Measurements from ENCODE around the gene CNMD. TPM values are rescaled to one million over a fixed set of nuclear protein-coding genes. Genes with fewer than 3 reads are reported as not detected.

Gene CNMD
- total RNA-seq, 1 donor from 2014 or later, result 1.1 TPM

GRCh38 chr13:52760077-52760476 lies 20.5 kb upstream of the CNMD start:
- no peaks in the 10 kb centered on the region for H3K27me3 Mint-ChIP-seq
- H3K4me3 Mint-ChIP-seq (ENCODE audit: low read depth), result no peak overlapping the region
- peak overlapping the region; percentile 38 for H3K27ac Mint-ChIP-seq
- no peaks in the 10 kb centered on the region for H3K9me3 Mint-ChIP-seq (ENCODE audit: low read depth)
- no peak for TF ChIP-seq CTCF (IDR thresholded peaks at IDR 0.05; ENCODE audit: unreplicated experiment)
- no peak for DNase-seq (ENCODE audit: low spot score, unreplicated experiment)
- no peaks in the 10 kb centered on the region for H3K36me3 Mint-ChIP-seq (ENCODE audit: insufficient read depth)
- H3K4me1 Mint-ChIP-seq (ENCODE audit: low read depth), result peaks cover 18% of the 10 kb centered on the region

- no peak for DNase-seq (ENCODE audit: low spot score, unreplicated experiment)
- Mint-ChIP-seq H3K4me1 (ENCODE audit: low read depth) (peaks cover 18% of the 10 kb centered on the region), H3K36me3 (ENCODE audit: insufficient read depth) (no peaks in the 10 kb centered on the region), H3K27me3 (no peaks in the 10 kb centered on the region), H3K9me3 (ENCODE audit: low read depth) (no peaks in the 10 kb centered on the region), H3K4me3 (ENCODE audit: low read depth) (no peak overlapping the region), H3K27ac (no peak overlapping the region)
- no peak for TF ChIP-seq CTCF (IDR thresholded peaks at IDR 0.05; ENCODE audit: unreplicated experiment)
Measured at GRCh38 chr13:52758114-52758513, 18.5 kb upstream of the CNMD start.

- no peaks in the 10 kb centered on the region for H3K9me3 Mint-ChIP-seq (ENCODE audit: low read depth)
- no peaks in the 10 kb centered on the region for H3K36me3 Mint-ChIP-seq (ENCODE audit: insufficient read depth)
- H3K4me1 Mint-ChIP-seq (ENCODE audit: low read depth), result no peaks in the 10 kb centered on the region
- H3K4me3 Mint-ChIP-seq (ENCODE audit: low read depth), result no peak overlapping the region
- DNase-seq (ENCODE audit: low spot score, unreplicated experiment), result no peak
- TF ChIP-seq CTCF (IDR thresholded peaks at IDR 0.05; ENCODE audit: unreplicated experiment), result no peak
- H3K27ac Mint-ChIP-seq, result no peak overlapping the region
- H3K27me3 Mint-ChIP-seq, result no peaks in the 10 kb centered on the region
Measured at GRCh38 chr13:52751196-52751595, 11.6 kb upstream of the CNMD start.

GRCh38 chr13:52750713-52751112 lies 11.1 kb upstream of the CNMD start:
- H3K4me3 Mint-ChIP-seq (ENCODE audit: low read depth), result no peak overlapping the region
- no peaks in the 10 kb centered on the region for H3K9me3 Mint-ChIP-seq (ENCODE audit: low read depth)
- DNase-seq (ENCODE audit: low spot score, unreplicated experiment), result no peak
- H3K36me3 Mint-ChIP-seq (ENCODE audit: insufficient read depth), result no peaks in the 10 kb centered on the region
- no peak overlapping the region for H3K27ac Mint-ChIP-seq
- no peaks in the 10 kb centered on the region for H3K4me1 Mint-ChIP-seq (ENCODE audit: low read depth)
- peaks cover 2% of the 10 kb centered on the region for H3K27me3 Mint-ChIP-seq
- no peak for TF ChIP-seq CTCF (IDR thresholded peaks at IDR 0.05; ENCODE audit: unreplicated experiment)

- no peaks in the 10 kb centered on the region for H3K36me3 Mint-ChIP-seq (ENCODE audit: insufficient read depth)
- no peak overlapping the region for H3K27ac Mint-ChIP-seq
- H3K4me1 Mint-ChIP-seq (ENCODE audit: low read depth), result no peaks in the 10 kb centered on the region
- DNase-seq (ENCODE audit: low spot score, unreplicated experiment), result no peak
- no peaks in the 10 kb centered on the region for H3K9me3 Mint-ChIP-seq (ENCODE audit: low read depth)
- no peak overlapping the region for H3K4me3 Mint-ChIP-seq (ENCODE audit: low read depth)
- peaks cover 10% of the 10 kb centered on the region for H3K27me3 Mint-ChIP-seq
- no peak for TF ChIP-seq CTCF (IDR thresholded peaks at IDR 0.05; ENCODE audit: unreplicated experiment)
Measured at GRCh38 chr13:52749419-52749818, 9.8 kb upstream of the CNMD start.

Measured in progenitor cell of endocrine pancreas (in vitro differentiated cells).